Upper lobe of left lung (tissue), 4 donors: Measurements from ENCODE around the gene HIBADH.

Source experiments
- EP300 ChIP-seq, 4 donors: sonication (generic); formaldehyde crosslinking; IDR thresholded peaks; one replicate each; pipeline ENCODE4 v1.5.1; 2017; ENCODE audit warnings: antibody characterized with exemption in 4 of 4, control low read depth in 2 of 4
- POLR2A ChIP-seq, 4 donors: fragments of 450-650 bp; IDR thresholded peaks; one replicate each; pipeline ENCODE4 v1.5.1; 2016 to 2017; ENCODE audit warnings: antibody characterized with exemption in 4 of 4, mild to moderate bottlenecking in 2 of 4
- POLR2AphosphoS5 ChIP-seq, 2 donors: sonication (generic); formaldehyde crosslinking; IDR thresholded peaks; one replicate each; pipeline ENCODE4 v1.5.1; 2017; ENCODE audit warnings: antibody characterized with exemption in 2 of 2
- TF ChIP-seq, protein P1 (sequence below), 6 experiments: fragments of 450-650 bp in 4 of 6; fragments of 200-600 bp in 2 of 6; sonication (generic) in 2 of 6; IDR thresholded peaks; one replicate each; pipeline ENCODE4 v1.5.1; 2016 to 2019; ENCODE audit warnings: antibody characterized with exemption in 6 of 6

GRCh38 chr7:27608776-27609495, 53.7 kb downstream of the HIBADH start:
- TF ChIP-seq, protein P1, sequence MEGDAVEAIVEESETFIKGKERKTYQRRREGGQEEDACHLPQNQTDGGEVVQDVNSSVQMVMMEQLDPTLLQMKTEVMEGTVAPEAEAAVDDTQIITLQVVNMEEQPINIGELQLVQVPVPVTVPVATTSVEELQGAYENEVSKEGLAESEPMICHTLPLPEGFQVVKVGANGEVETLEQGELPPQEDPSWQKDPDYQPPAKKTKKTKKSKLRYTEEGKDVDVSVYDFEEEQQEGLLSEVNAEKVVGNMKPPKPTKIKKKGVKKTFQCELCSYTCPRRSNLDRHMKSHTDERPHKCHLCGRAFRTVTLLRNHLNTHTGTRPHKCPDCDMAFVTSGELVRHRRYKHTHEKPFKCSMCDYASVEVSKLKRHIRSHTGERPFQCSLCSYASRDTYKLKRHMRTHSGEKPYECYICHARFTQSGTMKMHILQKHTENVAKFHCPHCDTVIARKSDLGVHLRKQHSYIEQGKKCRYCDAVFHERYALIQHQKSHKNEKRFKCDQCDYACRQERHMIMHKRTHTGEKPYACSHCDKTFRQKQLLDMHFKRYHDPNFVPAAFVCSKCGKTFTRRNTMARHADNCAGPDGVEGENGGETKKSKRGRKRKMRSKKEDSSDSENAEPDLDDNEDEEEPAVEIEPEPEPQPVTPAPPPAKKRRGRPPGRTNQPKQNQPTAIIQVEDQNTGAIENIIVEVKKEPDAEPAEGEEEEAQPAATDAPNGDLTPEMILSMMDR (IDR thresholded peaks at IDR 0.05), result no peak
- TF ChIP-seq POLR2AphosphoS5 (IDR thresholded peaks at IDR 0.05) (no peak), POLR2A (IDR thresholded peaks at IDR 0.05) (no peak), EP300 (IDR thresholded peaks at IDR 0.05) (no peak)
